NCI-H1417 (cell line): ENCODE results near the gene KDM4B.

ENCODE experiments used
- DNase-seq, 3 experiments: peaks; one replicate each; lab custom pipeline; 2025; lab: John Stamatoyannopoulos, UW

The KDM4B gene

DNA sequence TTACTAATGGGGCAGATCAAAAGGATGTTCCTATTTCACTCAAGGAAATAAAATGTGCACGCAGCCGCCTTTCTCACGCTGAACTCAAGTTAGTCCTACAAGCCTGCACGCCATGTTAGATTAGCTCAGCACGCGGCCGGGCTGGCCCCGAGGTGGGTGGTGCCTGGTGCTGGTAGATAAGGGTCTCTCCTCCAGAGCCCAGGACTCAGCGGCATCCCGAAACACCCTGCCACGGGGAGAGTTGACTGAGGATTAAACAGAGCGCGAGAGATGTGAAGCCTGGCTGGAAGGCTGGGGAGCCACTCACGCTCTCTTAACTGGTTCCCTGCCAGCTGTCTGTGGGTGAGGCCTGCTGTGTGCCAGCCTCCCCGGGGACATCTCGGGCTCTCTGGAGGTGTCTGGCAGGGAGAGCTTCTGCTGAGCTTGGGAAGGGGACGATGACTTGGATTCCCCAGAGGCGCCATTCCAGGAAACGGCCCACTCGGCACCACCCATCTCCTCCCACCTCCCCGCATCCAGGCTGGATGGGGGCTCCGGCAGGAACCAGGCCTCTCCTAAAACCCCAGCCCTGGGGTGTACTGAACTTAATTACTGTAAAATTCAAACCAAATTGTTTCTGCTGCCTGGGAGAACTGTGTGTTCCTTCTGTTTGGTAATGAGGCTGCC lies 122.2 kb downstream of the KDM4B start:
- DNase-seq, result peak; percentile 4 to 85 (median 72)

DNA sequence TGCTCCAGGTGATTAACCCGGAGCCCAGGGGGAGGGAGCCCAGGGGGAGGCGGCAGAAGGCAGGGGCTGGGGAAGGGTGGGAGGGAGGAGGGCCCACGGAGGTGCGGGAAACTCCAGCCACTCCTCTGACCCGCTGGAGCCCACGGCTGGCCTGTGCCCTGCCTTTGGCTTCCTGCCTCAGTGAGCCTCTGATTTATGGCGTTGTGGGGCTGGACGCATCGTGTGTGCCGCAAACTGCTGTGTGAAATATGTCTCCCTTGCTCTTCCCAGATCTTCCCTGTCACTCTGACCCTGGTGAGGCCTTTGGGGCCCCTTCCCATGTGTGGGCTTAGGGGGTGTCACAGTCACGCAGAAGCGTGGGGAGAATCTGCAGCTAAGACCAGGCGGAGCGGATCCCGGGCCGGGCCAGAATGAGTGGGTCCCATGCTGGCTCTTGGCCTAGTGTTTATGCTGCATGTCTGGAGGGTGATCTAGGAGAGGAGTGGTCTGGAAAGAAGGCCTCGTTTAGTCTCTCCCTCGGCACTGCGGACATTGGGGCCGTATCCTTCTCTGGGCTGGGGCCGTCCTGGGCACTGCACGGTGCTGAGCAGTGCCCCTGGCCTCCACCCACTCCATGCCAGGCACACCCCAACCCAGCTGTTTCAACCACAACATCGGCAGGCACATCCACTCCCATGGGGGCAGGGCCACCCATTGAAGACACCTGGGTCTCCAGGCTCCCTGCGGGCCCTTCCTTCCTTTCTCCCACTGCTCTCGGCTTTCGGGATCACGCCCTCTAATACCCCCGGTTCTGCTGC lies 123.0 kb downstream of the KDM4B start:
- DNase-seq, result peak in 1 of 3 experiments; percentile 46

- no peak for DNase-seq
These were observed 123.5 kb downstream of the KDM4B start for GRCh38 chr19:5092481-5092843.

DNA sequence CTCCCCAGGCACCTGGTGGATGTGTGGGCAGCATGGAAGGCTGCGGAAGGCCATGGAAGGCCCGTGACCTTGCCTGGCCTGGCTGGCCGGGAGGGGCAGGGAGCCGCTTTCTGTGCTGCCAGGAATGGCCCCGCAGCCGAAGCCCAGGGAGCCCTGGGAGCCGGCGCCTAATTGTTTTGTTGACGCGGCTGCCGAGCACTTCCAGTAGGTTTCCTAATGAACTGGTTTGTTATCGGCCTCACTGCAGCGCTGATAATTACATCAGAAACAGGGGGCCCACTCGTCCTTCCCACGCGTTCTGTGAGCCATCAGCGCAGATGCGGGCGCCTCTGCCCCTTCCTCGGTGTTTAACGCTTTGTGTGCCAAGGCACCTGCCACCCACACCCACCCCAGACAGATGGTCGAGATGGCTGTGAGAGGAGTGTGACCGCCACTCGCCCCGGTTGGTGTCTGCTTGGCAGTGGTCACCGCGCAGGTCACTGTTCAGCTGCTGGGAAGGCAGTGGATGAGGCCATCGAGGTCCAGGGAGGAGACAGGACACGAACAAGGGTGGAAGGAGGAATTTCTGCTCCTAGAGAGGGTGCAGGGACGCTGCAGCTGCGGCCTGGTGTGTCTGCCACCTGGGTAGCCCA lies 124.5 kb downstream of the KDM4B start:
- DNase-seq, result peak in 2 of 3 experiments; percentile 80 to 95

DNA sequence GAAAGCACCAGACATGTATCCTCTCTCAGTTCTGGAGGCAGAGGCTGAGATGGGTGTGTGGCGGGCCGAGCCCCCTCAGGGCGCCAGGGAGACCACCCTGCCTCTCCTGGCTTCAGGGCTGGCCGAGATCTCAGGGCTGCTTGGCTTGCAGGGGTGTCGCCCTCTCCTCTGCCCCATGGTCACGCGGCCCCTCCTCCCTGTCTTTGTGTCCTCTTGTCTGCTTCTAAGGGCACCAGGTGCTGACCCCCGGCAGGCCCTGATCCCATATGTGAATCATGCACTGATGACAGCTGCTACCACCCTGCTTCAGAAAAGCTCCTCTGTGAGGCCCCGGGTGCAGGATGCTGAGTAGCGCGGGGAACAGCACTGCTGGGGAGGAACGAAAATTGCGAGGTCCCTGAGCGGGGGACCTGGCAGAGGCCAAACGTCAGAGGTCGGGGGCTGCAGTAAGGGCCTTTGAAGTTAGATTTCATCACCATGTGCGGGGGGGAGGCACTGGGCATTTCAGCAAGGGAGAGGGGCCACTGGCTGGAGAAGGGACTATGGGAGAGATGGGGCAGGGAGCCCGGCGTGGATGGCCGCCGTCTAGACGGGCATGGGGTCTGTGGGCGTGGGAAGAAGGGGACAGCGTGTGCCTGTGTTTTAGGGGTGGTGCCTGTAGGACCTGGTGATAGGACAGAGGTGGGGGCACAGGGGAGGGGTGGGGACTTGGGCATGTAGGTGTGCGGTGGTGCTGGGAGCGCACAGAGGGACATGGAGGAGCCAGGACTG lies 125.2 kb downstream of the KDM4B start:
- peak in 2 of 3 experiments; percentile 70 to 84 for DNase-seq

GRCh38 chr19:5094768-5095567 lies 126.1 kb downstream of the KDM4B start:
- DNase-seq, result peak in 1 of 3 experiments; percentile 27

DNA sequence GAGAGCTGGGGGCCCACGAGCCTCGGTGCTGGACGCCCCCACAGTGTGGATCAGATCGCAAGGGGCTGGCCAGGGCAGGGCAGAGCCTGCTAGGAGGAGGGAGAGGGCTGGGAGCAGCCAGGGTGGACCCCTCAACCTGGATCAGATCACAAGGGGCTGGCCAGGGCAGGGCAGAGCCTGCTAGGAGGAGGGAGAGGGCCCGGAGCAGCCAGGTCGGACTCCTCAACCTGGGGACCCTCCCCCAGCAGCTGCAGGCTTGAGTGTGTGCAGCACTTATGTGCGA lies 126.6 kb downstream of the KDM4B start:
- DNase-seq, result peak in 1 of 3 experiments; percentile 26

DNA sequence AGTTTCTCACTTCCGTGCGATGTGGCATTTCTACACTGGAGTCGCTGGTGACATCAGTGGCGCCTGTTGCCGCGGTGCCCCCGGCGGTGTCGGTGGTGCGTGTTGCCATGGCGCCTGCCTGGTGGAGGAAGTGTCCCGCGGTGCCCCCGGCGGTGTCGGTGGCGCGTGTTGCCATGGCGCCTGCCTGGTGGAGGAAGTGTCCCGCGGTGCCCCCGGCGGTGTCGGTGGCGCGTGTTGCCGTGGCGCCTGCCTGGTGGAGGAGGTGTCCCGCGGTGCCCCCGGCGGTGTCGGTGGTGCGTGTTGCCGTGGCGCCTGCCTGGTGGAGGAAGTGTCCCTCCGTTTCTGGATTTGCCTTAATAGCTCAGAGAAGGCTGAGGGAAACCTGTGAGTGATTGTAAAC lies 127.6 kb downstream of the KDM4B start:
- DNase-seq, result no peak

GRCh38 chr19:5097331-5097930 lies 128.5 kb downstream of the KDM4B start:
- DNase-seq, result no peak

- DNase-seq, result no peak
These were observed 129.2 kb downstream of the KDM4B start for GRCh38 chr19:5097959-5098623.

DNA sequence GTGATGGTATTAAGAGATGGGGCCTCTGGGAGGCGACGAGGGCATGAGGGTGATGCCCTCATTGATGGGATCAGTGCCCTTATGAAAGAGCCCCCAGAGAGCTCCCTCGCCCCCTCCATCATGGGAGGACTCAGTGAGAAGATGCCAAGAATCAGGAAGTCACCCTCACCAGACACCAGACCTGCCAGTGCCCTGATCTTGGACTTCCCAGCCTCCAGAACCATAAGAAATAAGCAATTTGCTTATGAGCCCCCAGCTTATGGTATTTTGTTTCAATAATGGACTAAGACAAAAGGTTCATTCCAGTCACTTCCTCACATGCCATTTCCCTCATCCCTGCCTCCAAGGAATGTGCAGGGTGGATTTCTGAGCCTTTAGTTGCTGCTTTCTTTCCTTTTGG lies 129.7 kb downstream of the KDM4B start:
- no peak for DNase-seq

GRCh38 chr19:5099701-5100221 lies 130.8 kb downstream of the KDM4B start:
- DNase-seq, result no peak

GRCh38 chr19:5101871-5102270 lies 133.0 kb downstream of the KDM4B start:
- DNase-seq, result no peak

GRCh38 chr19:5102520-5102919 lies 133.6 kb downstream of the KDM4B start:
- DNase-seq, result no peak

GRCh38 chr19:5103061-5103701 lies 134.3 kb downstream of the KDM4B start:
- DNase-seq, result peak in 2 of 3 experiments; percentile 17 to 63

DNA sequence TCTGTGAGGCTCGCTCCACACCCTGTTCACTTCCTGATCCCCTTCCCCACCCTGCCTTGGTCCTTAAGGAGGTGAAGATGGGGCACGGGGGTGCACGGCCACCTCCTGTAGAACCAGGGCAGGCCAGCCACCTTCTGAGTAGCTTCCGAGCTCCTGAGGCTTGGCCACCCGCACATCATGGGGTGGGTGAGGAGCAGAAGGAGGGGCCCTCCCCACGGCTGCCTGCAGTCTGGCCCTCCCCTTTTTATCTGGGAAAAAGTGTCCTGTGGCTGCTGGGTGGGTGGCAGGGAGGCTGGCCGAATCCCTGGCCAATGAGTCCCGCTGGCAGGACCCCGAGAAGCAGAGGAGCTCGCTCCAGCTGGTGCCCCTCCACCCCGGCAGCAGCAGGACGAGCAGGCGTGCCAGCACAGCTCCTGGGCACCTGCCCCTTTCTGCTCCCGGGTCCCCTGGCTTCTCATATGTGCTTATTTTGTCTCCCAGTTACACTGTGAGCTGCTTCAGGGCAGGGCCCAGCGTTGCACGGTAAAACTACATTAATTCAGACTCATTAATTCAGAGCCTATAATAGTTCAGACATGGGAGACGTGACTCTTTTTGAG lies 135.0 kb downstream of the KDM4B start:
- no peak for DNase-seq

DNA sequence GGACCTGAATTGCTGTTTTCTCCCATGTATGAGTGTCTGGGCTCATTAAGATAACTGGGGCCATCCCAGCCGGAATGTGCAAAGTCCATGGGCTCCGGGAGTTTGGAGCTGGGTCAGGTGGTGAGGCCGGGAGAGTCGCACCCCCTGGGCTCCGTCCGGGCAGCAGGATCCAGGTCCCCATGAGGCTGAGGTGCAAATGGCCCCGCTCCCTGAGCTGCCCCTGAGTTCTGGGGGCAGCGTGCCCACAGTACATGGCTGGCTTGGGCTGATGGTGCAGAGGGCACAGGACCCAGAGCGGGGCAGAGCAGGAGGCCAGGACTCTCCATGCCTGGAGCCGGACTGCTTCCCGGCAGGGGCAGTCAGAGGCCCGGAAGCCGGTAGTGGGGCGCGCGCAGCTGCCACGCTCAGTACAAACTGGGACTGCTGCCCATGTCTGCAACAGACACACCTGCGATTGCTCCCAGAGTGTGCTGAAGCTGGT lies 136.0 kb downstream of the KDM4B start:
- no peak for DNase-seq

- no peak for DNase-seq
These were observed 137.3 kb downstream of the KDM4B start for GRCh38 chr19:5106191-5106726.

DNA sequence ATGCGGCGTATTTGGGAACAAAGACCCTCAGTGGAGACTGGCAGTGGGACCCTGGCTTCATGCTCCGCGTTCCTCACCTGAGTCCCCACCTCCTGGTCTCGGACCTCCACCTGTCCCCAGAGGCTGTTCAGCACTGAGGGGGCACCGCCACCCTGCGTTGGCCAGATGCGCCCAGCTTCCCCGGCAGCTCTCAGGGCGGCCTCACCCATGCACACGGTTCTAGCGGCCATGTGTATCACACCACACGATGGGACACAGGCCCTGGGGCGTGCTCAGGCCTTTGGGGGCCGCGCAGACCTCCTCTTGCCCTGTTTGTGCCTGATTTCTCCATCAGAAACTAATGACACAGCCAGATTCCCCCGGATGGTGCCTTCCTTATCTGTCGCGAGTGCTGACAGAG lies 138.1 kb downstream of the KDM4B start:
- no peak for DNase-seq
